ENCODE measurements around the gene NOXA1. TPM values are rescaled to one million over a fixed set of nuclear protein-coding genes. Genes with fewer than 3 reads are reported as not detected.

The NOXA1 gene
- polyA plus RNA-seq, 3 donors = 2.0 to 6.8 (median 3.1) TPM

Other genes with a start within 250 kb of the NOXA1 start
- gene ANAPC2, start 234.8 kb upstream of the NOXA1 start, polyA plus RNA-seq = 10 to 100 TPM; 27.5 to 39.9 (median 38.6) TPM
- 100 to 1,000 TPM in 1 of 3 donors, 10 to 100 TPM in 2; 70.9 to 103 (median 98.2) TPM for gene SSNA1, start 234.7 kb upstream of the NOXA1 start, polyA plus RNA-seq
- 10 to 100 TPM in 1 of 3 donors, 1 to 10 TPM in 2; 4.3 to 67.8 (median 4.5) TPM for gene TPRN, start 222.7 kb upstream of the NOXA1 start, polyA plus RNA-seq
- gene TMEM203, start 217.7 kb upstream of the NOXA1 start, polyA plus RNA-seq = 10 to 100 TPM; 16.8 to 23.5 (median 22.8) TPM
- gene NDOR1, start 217.7 kb upstream of the NOXA1 start, polyA plus RNA-seq = 1 to 10 TPM; 4.9 to 8.4 (median 8.2) TPM
- 1 to 10 TPM; 2.8 to 4.0 (median 3.5) TPM for gene RNF208, start 201.2 kb upstream of the NOXA1 start, polyA plus RNA-seq
- under 1 TPM in 2 of 3 donors, not detected in 1; 0.20 to 0.88 TPM for gene CYSRT1, start 198.2 kb upstream of the NOXA1 start, polyA plus RNA-seq
- gene RNF224, start 195.9 kb upstream of the NOXA1 start, polyA plus RNA-seq = under 1 TPM in 1 of 3 donors, not detected in 2; 0.18 TPM
- gene SLC34A3, start 192.5 kb upstream of the NOXA1 start, polyA plus RNA-seq = under 1 TPM in 2 of 3 donors, not detected in 1; 0.04 to 0.06 TPM
- 100 to 1,000 TPM in 2 of 3 donors, 10 to 100 TPM in 1; 88.8 to 317 (median 145) TPM for gene TUBB4B, start 182.1 kb upstream of the NOXA1 start, polyA plus RNA-seq
- under 1 TPM in 1 of 3 donors, not detected in 2; 0.16 TPM for gene STPG3, start 172.1 kb upstream of the NOXA1 start, polyA plus RNA-seq
- 10 to 100 TPM; 36.1 to 38.9 (median 37.9) TPM for gene NELFB, start 168.1 kb upstream of the NOXA1 start, polyA plus RNA-seq
- gene TOR4A, start 145.7 kb upstream of the NOXA1 start, polyA plus RNA-seq = 1 to 10 TPM; 2.1 to 5.8 (median 5.5) TPM
- gene NRARP, start 121.1 kb upstream of the NOXA1 start, polyA plus RNA-seq = 1 to 10 TPM; 2.3 to 5.9 (median 3.8) TPM
- 10 to 100 TPM in 2 of 3 donors, 1 to 10 TPM in 1; 7.6 to 38.5 (median 14.0) TPM for gene EXD3, start 231 bp upstream of the NOXA1 start, polyA plus RNA-seq
- gene ENTPD8, start 18.0 kb downstream of the NOXA1 start, polyA plus RNA-seq = 1 to 10 TPM in 1 of 3 donors, under 1 TPM in 1, not detected in 1; 0.66 to 1.1 TPM
- gene NSMF, start 35.9 kb downstream of the NOXA1 start, polyA plus RNA-seq = 10 to 100 TPM; 38.2 to 39.5 (median 39.4) TPM
- gene PNPLA7, start 127.0 kb downstream of the NOXA1 start, polyA plus RNA-seq = 10 to 100 TPM in 2 of 3 donors, 1 to 10 TPM in 1; 6.8 to 23.4 (median 22.3) TPM
- gene MRPL41, start 128.5 kb downstream of the NOXA1 start, polyA plus RNA-seq = 100 to 1,000 TPM in 1 of 3 donors, 10 to 100 TPM in 2; 37.2 to 155 (median 68.7) TPM
- gene DPH7, start 155.5 kb downstream of the NOXA1 start, polyA plus RNA-seq = 10 to 100 TPM; 12.8 to 33.4 (median 19.2) TPM
- gene ZMYND19, start 167.1 kb downstream of the NOXA1 start, polyA plus RNA-seq = 10 to 100 TPM in 2 of 3 donors, 1 to 10 TPM in 1; 7.6 to 13.7 (median 12.9) TPM
- gene ARRDC1, start 182.3 kb downstream of the NOXA1 start, polyA plus RNA-seq = 10 to 100 TPM; 37.1 to 87.6 (median 39.7) TPM
- 10 to 100 TPM; 19.7 to 42.1 (median 40.3) TPM for gene EHMT1, start 195.6 kb downstream of the NOXA1 start, polyA plus RNA-seq